Hematopoietic multipotent progenitor cell (in vitro differentiated cells): Measurements from ENCODE around the gene NUDCD3. TPM values are rescaled to one million over a fixed set of nuclear protein-coding genes. Genes with fewer than 3 reads are reported as not detected.

ENCODE experiments used
- small RNA-seq: library from RNA; depleted of rRNA; stranded (forward); fragments of <200 nt; gene quantifications from one replicate; pipeline ENCODE3, GENCODE V24; 2012
- total RNA-seq: library from RNA; depleted of rRNA; stranded (reverse); fragments of >200 nt; gene quantifications from one replicate; pipeline ENCODE4 v1.2.3, GENCODE V29; 2012

Gene NUDCD3
- total RNA-seq, 1 donor = 59.5 TPM

Small RNA genes within 50 kb of the gene (small RNA-seq; reads per million reads assigned to genes)
- gene RNU6-1097P = not detected

Other genes starting within 250 kb of the NUDCD3 start
- under 0.01 TPM for gene CAMK2B, start 165.1 kb downstream of the NUDCD3 start, total RNA-seq
- under 0.01 TPM for gene NPC1L1, start 50.7 kb upstream of the NUDCD3 start, total RNA-seq
- 69.5 TPM for gene DDX56, start 83.2 kb upstream of the NUDCD3 start, total RNA-seq
- gene TMED4, start 91.6 kb upstream of the NUDCD3 start, total RNA-seq = 133 TPM
- gene OGDH, start 116.0 kb upstream of the NUDCD3 start, total RNA-seq = 97.8 TPM